Panc1 (cell line): ENCODE results near the gene C10orf143. TPM values are rescaled to one million over a fixed set of nuclear protein-coding genes. Genes with fewer than 3 reads are reported as not detected.

Experiments
- ATAC-seq: fragments of 200-7000 bp; cut with Tn5 transposase; 2 replicates; pipeline ENCODE4 v1.9.1; 2020; ENCODE audit warnings: mild to moderate bottlenecking, moderate library complexity
- BruUV-seq: library from RNA; stranded (reverse); fragments of 400-500 nt; replicated peaks from 2 replicates; lab custom pipeline; 2021; lab: Mats Ljungman, UMichigan
- CTCF ChIA-PET: fragments of 300-600 bp; sonication (Branson Sonifier 250); formaldehyde crosslinking; loops from one replicate; lab custom pipeline; 2022; ENCODE audit warnings: antibody characterized with exemption; lab: Charles Lee
- POLR2A ChIA-PET: fragments of 300-600 bp; sonication (Branson Sonifier 250); formaldehyde crosslinking; loops from one replicate; lab custom pipeline; 2022; ENCODE audit warnings: antibody characterized with exemption; lab: Charles Lee
- DNase-seq: peaks from one replicate; pipeline ENCODE4 v3.0.0-alpha.2; 2010; ENCODE audit warnings: low read depth, low spot score
- H3K27ac ChIP-seq: 2 replicates; pipeline ENCODE4 v1.5.1; 2011; ENCODE audit warnings: mild to moderate bottlenecking, low read length, inconsistent platforms
- H3K27me3 ChIP-seq: fragments of 200-500 bp; sonication (Bioruptor generic); 2 replicates; pipeline ENCODE4 v1.6.0; 2014; ENCODE audit warnings: low read length, inconsistent platforms; ENCODE audit not compliant: control insufficient read depth, insufficient read depth
- H3K36me3 ChIP-seq: fragments of 200-500 bp; sonication (Bioruptor generic); 2 replicates; pipeline ENCODE4 v1.5.1; 2014; ENCODE audit warnings: inconsistent platforms, mild to moderate bottlenecking, low read length, moderate library complexity; ENCODE audit not compliant: control insufficient read depth, insufficient read depth
- H3K4me1 ChIP-seq: 2 replicates; pipeline ENCODE4 v1.5.1; 2011; ENCODE audit warnings: inconsistent platforms, mild to moderate bottlenecking, low read length, moderate library complexity; ENCODE audit not compliant: control insufficient read depth, insufficient read depth
- H3K4me3 ChIP-seq, 2 experiments: 2 replicates each; pipeline ENCODE4 v1.5.1; 2011 to 2012; ENCODE audit warnings: low read depth in 2 of 2, low read length in 2 of 2, mild to moderate bottlenecking in 2 of 2, inconsistent platforms in 1 of 2, moderate library complexity in 1 of 2
- H3K9me3 ChIP-seq: fragments of 200-500 bp; sonication (Bioruptor generic); 2 replicates; pipeline ENCODE4 v1.5.1; 2014; ENCODE audit warnings: low read depth, mild to moderate bottlenecking, inconsistent platforms, low read length, moderate library complexity; ENCODE audit not compliant: control insufficient read depth, insufficient read depth
- POLR2AphosphoS5 ChIP-seq: IDR thresholded peaks from 2 replicates; pipeline ENCODE4 v1.6.1; 2012; ENCODE audit warnings: mild to moderate bottlenecking, low read depth, low read length, moderate library complexity
- REST ChIP-seq, 2 experiments: IDR thresholded peaks; 2 replicates each; pipeline ENCODE4 v1.6.1; 2011 to 2012; ENCODE audit warnings: low read depth in 2 of 2, control low read depth in 1 of 2, low read length in 1 of 2, mild to moderate bottlenecking in 1 of 2, moderate library complexity in 1 of 2; ENCODE audit not compliant: insufficient read depth in 1 of 2
- SIN3A ChIP-seq: IDR thresholded peaks from 2 replicates; pipeline ENCODE4 v1.6.1; 2012; ENCODE audit warnings: low read depth, mild to moderate bottlenecking, low read length, moderate library complexity, borderline replicate concordance; ENCODE audit not compliant: insufficient read depth
- TCF7L2 ChIP-seq: IDR thresholded peaks from 2 replicates; pipeline ENCODE4 v1.6.1; 2011; ENCODE audit warnings: mild to moderate bottlenecking, low read depth, low read length, inconsistent platforms
- in situ Hi-C: cut with HindIII; loops from 2 replicates; pipeline ENCODE4 v1.10.0; 2016; ENCODE audit warnings: low sequenced_read_pairs, low pct_unique_long_range_greater_than_20kb
- intact Hi-C: fragments of 100-400 bp; cut with micrococcal nuclease; formaldehyde crosslinking; loops from one replicate; pipeline ENCODE4 v1.10.0; 2022; ENCODE audit not compliant: unreplicated experiment
- total RNA-seq: library from RNA; stranded (reverse); gene quantifications from one replicate; pipeline ENCODE4 v1.2.1, GENCODE V29; 2021; ENCODE audit not compliant: unreplicated experiment
- TF ChIP-seq, protein P1 (sequence below): fragments of 450-650 bp; IDR thresholded peaks from 2 replicates; pipeline ENCODE4 v1.5.1; 2017; ENCODE audit warnings: mild to moderate bottlenecking

Gene C10orf143
- total RNA-seq, 1 experiment from 2014 or later: 1.0 TPM

DNA sequence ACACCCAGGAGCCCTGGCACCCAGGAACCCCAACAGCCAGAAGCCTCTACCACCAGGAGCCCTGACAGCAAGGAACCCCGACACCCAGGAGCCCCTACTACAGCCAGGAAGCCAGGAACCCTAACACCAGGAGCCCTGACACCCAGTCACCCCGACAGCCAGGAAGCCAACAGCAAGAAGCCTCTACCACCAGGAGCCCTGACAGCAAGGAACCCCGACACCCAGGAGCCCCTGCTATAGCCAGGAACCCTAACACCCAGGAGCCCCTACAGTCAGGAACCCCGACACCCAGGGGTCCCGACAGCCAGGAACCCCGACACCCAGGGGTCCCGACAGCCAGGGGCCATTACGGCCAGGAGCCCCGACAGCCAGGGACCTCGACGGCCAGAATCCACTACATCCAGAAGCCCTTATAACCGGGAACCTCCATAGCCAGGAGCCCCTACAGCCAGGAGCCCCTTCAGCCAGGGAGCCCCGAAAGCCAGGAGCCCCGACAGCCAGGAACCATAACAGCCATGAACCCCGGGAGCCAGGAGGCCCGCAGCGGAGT, 25.1 kb upstream of the C10orf143 start:
- no TSS peak for BruUV-seq
- H3K36me3 ChIP-seq: peaks cover 4% of the 10 kb centered on the region; the same call in 1 of the 2 replicates
- intact Hi-C loops (loop anchor here (2.0 kb wide), 1 partner anchor 25 kb away; the partner anchor contains the start of gene C10orf143), in situ Hi-C loops (no loop called here)
- DNase-seq: no peak
- H3K27ac ChIP-seq: peak overlapping the region; percentile 77
- peak overlapping the region; percentile 76 to 97 for H3K4me3 ChIP-seq
- ChIA-PET CTCF (interaction anchor here (0.6 kb wide), 1 partner anchor 1035 kb away, joined by 3 read pairs; no protein-coding TSS in a partner anchor), POLR2A (interaction anchor here (0.7 kb wide), 2 partner anchors 25 to 407 kb away, joined by 3 to 4 read pairs; partner anchors contain the start of gene C10orf143)
- H3K9me3 ChIP-seq: no peaks in the 10 kb centered on the region
- no peaks in the 10 kb centered on the region for H3K27me3 ChIP-seq
- H3K4me1 ChIP-seq: peaks cover 23% of the 10 kb centered on the region
- no peak; the same call in 1 of the 2 replicates for TF ChIP-seq SIN3A
- TF ChIP-seq REST (IDR thresholded peaks at IDR 0.05; ENCODE audit: insufficient read depth in 1 of 2, low read depth in 2 of 2, low read length in 1 of 2): no peak
- no peak for TF ChIP-seq TCF7L2
- no peak for TF ChIP-seq POLR2AphosphoS5
- TF ChIP-seq, protein P1, sequence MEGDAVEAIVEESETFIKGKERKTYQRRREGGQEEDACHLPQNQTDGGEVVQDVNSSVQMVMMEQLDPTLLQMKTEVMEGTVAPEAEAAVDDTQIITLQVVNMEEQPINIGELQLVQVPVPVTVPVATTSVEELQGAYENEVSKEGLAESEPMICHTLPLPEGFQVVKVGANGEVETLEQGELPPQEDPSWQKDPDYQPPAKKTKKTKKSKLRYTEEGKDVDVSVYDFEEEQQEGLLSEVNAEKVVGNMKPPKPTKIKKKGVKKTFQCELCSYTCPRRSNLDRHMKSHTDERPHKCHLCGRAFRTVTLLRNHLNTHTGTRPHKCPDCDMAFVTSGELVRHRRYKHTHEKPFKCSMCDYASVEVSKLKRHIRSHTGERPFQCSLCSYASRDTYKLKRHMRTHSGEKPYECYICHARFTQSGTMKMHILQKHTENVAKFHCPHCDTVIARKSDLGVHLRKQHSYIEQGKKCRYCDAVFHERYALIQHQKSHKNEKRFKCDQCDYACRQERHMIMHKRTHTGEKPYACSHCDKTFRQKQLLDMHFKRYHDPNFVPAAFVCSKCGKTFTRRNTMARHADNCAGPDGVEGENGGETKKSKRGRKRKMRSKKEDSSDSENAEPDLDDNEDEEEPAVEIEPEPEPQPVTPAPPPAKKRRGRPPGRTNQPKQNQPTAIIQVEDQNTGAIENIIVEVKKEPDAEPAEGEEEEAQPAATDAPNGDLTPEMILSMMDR: no peak
- ATAC-seq: peak; percentile 19

- TF ChIP-seq, protein P1: no peak
- no peak for TF ChIP-seq POLR2AphosphoS5
- no peak for TF ChIP-seq REST (IDR thresholded peaks at IDR 0.05; ENCODE audit: insufficient read depth in 1 of 2, low read depth in 2 of 2, low read length in 1 of 2)
- TF ChIP-seq SIN3A: no peak
- TF ChIP-seq TCF7L2: no peak
- no peaks in the 10 kb centered on the region for H3K9me3 ChIP-seq
- BruUV-seq: no TSS peak
- H3K27ac ChIP-seq: no peak overlapping the region
- H3K4me1 ChIP-seq: peaks cover 13% of the 10 kb centered on the region
- DNase-seq (no peak), ATAC-seq (no peak)
- ChIA-PET POLR2A (interaction anchor here (2.5 kb wide), 1 partner anchor 18 kb away, joined by 6 read pairs; the partner anchor contains the start of gene C10orf143), CTCF (no interaction called here)
- intact Hi-C loops (loop anchor here (10.0 kb wide), 2 partner anchors 244 to 1094 kb away; no protein-coding TSS in a partner anchor), in situ Hi-C loops (no loop called here)
- H3K4me3 ChIP-seq: no peak overlapping the region
- H3K36me3 ChIP-seq: no peaks in the 10 kb centered on the region
- no peaks in the 10 kb centered on the region; the same call in 1 of the 2 replicates for H3K27me3 ChIP-seq
These were observed 18.3 kb upstream of the C10orf143 start for GRCh38 chr10:130128922-130129321.
